A673 (cell line): ENCODE measurements around the gene FKBP2. TPM values are rescaled to one million over a fixed set of nuclear protein-coding genes. Genes with fewer than 3 reads are reported as not detected.
"Not testable (repeated sequence)": the region's sequence is repeated elsewhere in the genome, so short reads cannot be mapped to it uniquely, and the experiment has no call there.

Experiments
- BruUV-seq: library from RNA; stranded (reverse); fragments of 400-500 nt; replicated peaks from 2 replicates; lab custom pipeline; 2021; lab: Mats Ljungman, UMichigan
- CTCF ChIA-PET: fragments of 300-600 bp; sonication (Branson Sonifier 250); formaldehyde crosslinking; loops from one replicate; lab custom pipeline; 2022; ENCODE audit warnings: antibody characterized with exemption; lab: Charles Lee
- POLR2A ChIA-PET: fragments of 300-600 bp; sonication (Branson Sonifier 250); formaldehyde crosslinking; loops from one replicate; lab custom pipeline; 2022; ENCODE audit warnings: antibody characterized with exemption; ENCODE audit not compliant: low non-redundant PET; lab: Charles Lee
- DNase-seq: peaks from one replicate; pipeline ENCODE4 v3.0.0-alpha.2; 2015; ENCODE audit warnings: low spot score
- H3K27ac ChIP-seq: fragments of 200-600 bp; sonication (generic); 2 replicates; pipeline ENCODE4 v1.5.1; 2016; ENCODE audit warnings: mixed run types, low read depth, mild to moderate bottlenecking, mixed read lengths, antibody characterized with exemption, low read length; ENCODE audit not compliant: poor library complexity, severe bottlenecking
- H3K27me3 ChIP-seq: fragments of 200-600 bp; sonication (generic); replicated peaks from 2 replicates; pipeline ENCODE4 v1.6.1; 2017; ENCODE audit warnings: mixed run types, low read depth, mild to moderate bottlenecking, mixed read lengths, antibody characterized with exemption, low read length; ENCODE audit not compliant: insufficient read depth, poor library complexity
- H3K36me3 ChIP-seq: fragments of 200-600 bp; sonication (generic); 2 replicates; pipeline ENCODE4 v1.6.1; 2016; ENCODE audit warnings: mixed run types, mild to moderate bottlenecking, mixed read lengths, antibody characterized with exemption, low read length; ENCODE audit not compliant: insufficient read depth, poor library complexity, severe bottlenecking
- H3K4me1 ChIP-seq: fragments of 200-600 bp; sonication (generic); 2 replicates; pipeline ENCODE4 v1.6.1; 2017; ENCODE audit warnings: mixed run types, mild to moderate bottlenecking, mixed read lengths, antibody characterized with exemption, low read length; ENCODE audit not compliant: insufficient read depth, poor library complexity, severe bottlenecking
- H3K4me3 ChIP-seq: fragments of 200-600 bp; sonication (generic); 2 replicates; pipeline ENCODE4 v1.5.1; 2016; ENCODE audit warnings: low read depth, mixed run types, mild to moderate bottlenecking, mixed read lengths, low read length; ENCODE audit not compliant: poor library complexity, severe bottlenecking
- H3K9me3 ChIP-seq: fragments of 200-600 bp; sonication (generic); 2 replicates; pipeline ENCODE4 v1.6.1; 2016; ENCODE audit warnings: mixed run types, low read depth, mild to moderate bottlenecking, mixed read lengths, antibody characterized with exemption, low read length; ENCODE audit not compliant: poor library complexity, severe bottlenecking
- CTCF ChIP-seq: fragments of 300-800, 200-600 bp; sonication (generic); conservative IDR thresholded peaks from 2 replicates; pipeline ENCODE4 v1.5.1; 2017; ENCODE audit warnings: low read depth, mild to moderate bottlenecking, antibody characterized with exemption, low read length, moderate library complexity, mixed read lengths
- EZH2 ChIP-seq: fragments of 200-600 bp; sonication (generic); IDR thresholded peaks from 2 replicates; pipeline ENCODE4 v1.6.1; 2017; ENCODE audit warnings: borderline replicate concordance, low read depth, mild to moderate bottlenecking, mixed read lengths, antibody characterized with exemption, low read length; ENCODE audit not compliant: poor library complexity, severe bottlenecking
- intact Hi-C: fragments of 100-400 bp; cut with micrococcal nuclease; formaldehyde crosslinking; loops from one replicate; pipeline ENCODE4 v1.10.0; 2022; ENCODE audit not compliant: unreplicated experiment
- total RNA-seq: library from RNA; stranded (reverse); gene quantifications from 2 replicates; pipeline ENCODE4 v1.2.3, GENCODE V29; 2021

Gene FKBP2
- total RNA-seq, 1 experiment from 2014 or later: 57.5 TPM

- ChIA-PET CTCF (interaction anchor here (1.6 kb wide), 1 partner anchor 40 kb away, joined by 3 read pairs; no protein-coding TSS in a partner anchor), POLR2A (interaction anchor here (0.7 kb wide), 2 partner anchors 59 to 1189 kb away, joined by 3 to 4 read pairs; partner anchors contain the start of gene STIP1)
- BruUV-seq: no TSS peak
- Histone ChIP-seq H3K27ac (peak overlapping the region; percentile 92), H3K4me3 (peak overlapping the region; percentile 99), H3K9me3 (no peaks in the 10 kb centered on the region), H3K27me3 (no peaks in the 10 kb centered on the region), H3K4me1 (peaks cover 24% of the 10 kb centered on the region), H3K36me3 (peaks cover 12% of the 10 kb centered on the region)
- intact Hi-C loops: loop anchor here (5.0 kb wide), 1 partner anchor 38 kb away; the partner anchor contains the start of gene FERMT3
- no peak for DNase-seq
- TF ChIP-seq EZH2 (no peak), CTCF (no peak)
Measured at GRCh38 chr11:64244966-64245365, 4.1 kb downstream of the FKBP2 start.

GRCh38 chr11:64245401-64245796, 4.5 kb downstream of the FKBP2 start:
- H3K27ac ChIP-seq: peak overlapping the region; percentile 92
- ChIA-PET POLR2A (interaction anchor here (0.5 to 0.7 kb wide), 3 partner anchors 60 to 1189 kb away, joined by 3 to 4 read pairs (median 4); partner anchors contain the start of gene STIP1), CTCF (interaction anchor here (1.6 kb wide), 1 partner anchor 41 kb away, joined by 3 read pairs; no protein-coding TSS in a partner anchor)
- peaks cover 12% of the 10 kb centered on the region for H3K36me3 ChIP-seq
- H3K4me3 ChIP-seq: peak overlapping the region; percentile 99
- H3K9me3 ChIP-seq: no peaks in the 10 kb centered on the region
- intact Hi-C loops: loop anchor here (5.0 kb wide), 1 partner anchor 38 kb away; the partner anchor contains the start of gene FERMT3
- TF ChIP-seq EZH2 (no peak), CTCF (no peak)
- H3K4me1 ChIP-seq: peaks cover 27% of the 10 kb centered on the region
- no peak for DNase-seq
- BruUV-seq: no TSS peak
- no peaks in the 10 kb centered on the region for H3K27me3 ChIP-seq

- intact Hi-C loops: loop anchor here (5.0 kb wide), 1 partner anchor 39 kb away; the partner anchor contains the start of gene FERMT3
- ChIA-PET CTCF (interaction anchor here (0.5 to 1.6 kb wide), 2 partner anchors 41 to 109 kb away, joined by 3 to 4 read pairs; no protein-coding TSS in a partner anchor), POLR2A (interaction anchor here (0.5 to 0.7 kb wide), 2 partner anchors 60 to 96 kb away, joined by 3 to 4 read pairs; partner anchors contain the start of gene STIP1)
- Histone ChIP-seq H3K27ac (peak overlapping the region; percentile 92), H3K9me3 (no peaks in the 10 kb centered on the region), H3K27me3 (no peaks in the 10 kb centered on the region), H3K36me3 (peaks cover 12% of the 10 kb centered on the region), H3K4me3 (peak overlapping the region; percentile 99), H3K4me1 (peaks cover 32% of the 10 kb centered on the region)
- no TSS peak for BruUV-seq
- peak; percentile 84 for DNase-seq
- TF ChIP-seq EZH2 (no peak), CTCF (no peak)
Measured at GRCh38 chr11:64245797-64246620, 5.1 kb downstream of the FKBP2 start.

GRCh38 chr11:64246621-64246870, 5.7 kb downstream of the FKBP2 start:
- H3K9me3 ChIP-seq, POLR2A ChIA-PET, H3K27me3 ChIP-seq, BruUV-seq, DNase-seq: not testable (repeated sequence)
- Histone ChIP-seq H3K36me3 (peaks cover 12% of the 10 kb centered on the region), H3K27ac (peak overlapping the region; percentile 92), H3K4me1 (peaks cover 32% of the 10 kb centered on the region), H3K4me3 (peak overlapping the region; percentile 99)
- CTCF ChIA-PET: interaction anchor here (0.6 kb wide), 1 partner anchor 42 kb away, joined by 3 read pairs; no protein-coding TSS in a partner anchor
- intact Hi-C loops: loop anchor here (5.0 kb wide), 1 partner anchor 39 kb away; the partner anchor contains the start of gene FERMT3
